Vagina (tissue), 2 donors: ENCODE measurements around the gene RASAL3. TPM values are rescaled to one million over a fixed set of nuclear protein-coding genes. Genes with fewer than 3 reads are reported as not detected.
A peak's percentile ranks its signal among the peaks of the same experiment; 100 is the strongest.
"Not testable (repeated sequence)": the region's sequence is repeated elsewhere in the genome, so short reads cannot be mapped to it uniquely, and the experiment has no call there.

Experiments
- DNase-seq, 2 donors: peaks; one replicate each; pipeline ENCODE4 v3.0.0-alpha.2; 2017; ENCODE audit errors: extremely low spot score in 2 of 2
- H3K27ac ChIP-seq: fragments of 200-600 bp; sonication (generic); one replicate; pipeline ENCODE4 v1.5.1; 2019
- H3K27me3 ChIP-seq: fragments of 200-600 bp; sonication (generic); one replicate; pipeline ENCODE4 v1.5.1; 2019
- H3K36me3 ChIP-seq, 2 donors: fragments of 200-600 bp; sonication (generic); one replicate each; pipeline ENCODE4 v1.5.1; 2017 to 2019
- H3K4me1 ChIP-seq: fragments of 200-600 bp; sonication (generic); one replicate; pipeline ENCODE4 v1.5.1; 2019
- H3K4me3 ChIP-seq, 2 donors: fragments of 200-600 bp; sonication (generic); 1 replicate in 1 of 2; 2 replicates in 1 of 2; pipeline ENCODE4 v1.5.1; 2016 to 2019
- H3K9me3 ChIP-seq: fragments of 200-600 bp; sonication (generic); one replicate; pipeline ENCODE4 v1.5.1; 2019
- POLR2A ChIP-seq, 2 donors: fragments of 450-650 bp; IDR thresholded peaks; one replicate each; pipeline ENCODE4 v1.6.1; 2017; ENCODE audit warnings: antibody characterized with exemption in 2 of 2, mild to moderate bottlenecking in 2 of 2, moderate library complexity in 2 of 2
- POLR2AphosphoS5 ChIP-seq, 2 donors: sonication (generic); formaldehyde crosslinking; IDR thresholded peaks; one replicate each; pipeline ENCODE4 v1.9.0; 2017; ENCODE audit warnings: antibody characterized with exemption in 2 of 2, mild to moderate bottlenecking in 2 of 2, low read depth in 1 of 2; ENCODE audit not compliant: insufficient read depth in 1 of 2
- intact Hi-C: fragments of 100-400 bp; cut with DNase I; formaldehyde crosslinking; loops from one replicate; pipeline ENCODE4 v1.15.1; 2023
- total RNA-seq: library from RNA; depleted of rRNA; stranded (reverse); fragments of >200 nt; gene quantifications from one replicate; pipeline ENCODE4 v1.2.3, GENCODE V29; 2016
- TF ChIP-seq, protein P1 (sequence below), 3 experiments: fragments of 450-650 bp in 2 of 3; fragments of 200-600 bp in 1 of 3; sonication (generic) in 1 of 3; IDR thresholded peaks; one replicate each; pipeline ENCODE4 v1.5.1; 2017 to 2019; ENCODE audit warnings: antibody characterized with exemption in 3 of 3, mild to moderate bottlenecking in 2 of 3, moderate library complexity in 2 of 3

Gene RASAL3
- total RNA-seq, 1 donor from 2014 or later = 7.9 TPM

- no peaks in the 10 kb centered on the region for H3K9me3 ChIP-seq
- H3K27me3 ChIP-seq = no peaks in the 10 kb centered on the region
- H3K4me3 ChIP-seq = no peak overlapping the region
- no peaks in the 10 kb centered on the region for H3K36me3 ChIP-seq
- no peak overlapping the region for H3K27ac ChIP-seq
- DNase-seq = no peak
- no peaks in the 10 kb centered on the region for H3K4me1 ChIP-seq
- no peak for TF ChIP-seq POLR2A (IDR thresholded peaks at IDR 0.05)
- TF ChIP-seq, protein P1, sequence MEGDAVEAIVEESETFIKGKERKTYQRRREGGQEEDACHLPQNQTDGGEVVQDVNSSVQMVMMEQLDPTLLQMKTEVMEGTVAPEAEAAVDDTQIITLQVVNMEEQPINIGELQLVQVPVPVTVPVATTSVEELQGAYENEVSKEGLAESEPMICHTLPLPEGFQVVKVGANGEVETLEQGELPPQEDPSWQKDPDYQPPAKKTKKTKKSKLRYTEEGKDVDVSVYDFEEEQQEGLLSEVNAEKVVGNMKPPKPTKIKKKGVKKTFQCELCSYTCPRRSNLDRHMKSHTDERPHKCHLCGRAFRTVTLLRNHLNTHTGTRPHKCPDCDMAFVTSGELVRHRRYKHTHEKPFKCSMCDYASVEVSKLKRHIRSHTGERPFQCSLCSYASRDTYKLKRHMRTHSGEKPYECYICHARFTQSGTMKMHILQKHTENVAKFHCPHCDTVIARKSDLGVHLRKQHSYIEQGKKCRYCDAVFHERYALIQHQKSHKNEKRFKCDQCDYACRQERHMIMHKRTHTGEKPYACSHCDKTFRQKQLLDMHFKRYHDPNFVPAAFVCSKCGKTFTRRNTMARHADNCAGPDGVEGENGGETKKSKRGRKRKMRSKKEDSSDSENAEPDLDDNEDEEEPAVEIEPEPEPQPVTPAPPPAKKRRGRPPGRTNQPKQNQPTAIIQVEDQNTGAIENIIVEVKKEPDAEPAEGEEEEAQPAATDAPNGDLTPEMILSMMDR (IDR thresholded peaks at IDR 0.05) = no peak
- no peak for TF ChIP-seq POLR2AphosphoS5 (IDR thresholded peaks at IDR 0.05; ENCODE audit: insufficient read depth in 1 of 2, low read depth in 1 of 2)
- intact Hi-C loops = no loop called here
These were observed 30.8 kb upstream of the RASAL3 start for GRCh38 chr19:15495151-15495550.

- H3K36me3 ChIP-seq = no peaks in the 10 kb centered on the region
- no peaks in the 10 kb centered on the region for H3K9me3 ChIP-seq
- no peak for DNase-seq
- peaks cover 7% of the 10 kb centered on the region for H3K4me1 ChIP-seq
- H3K27ac ChIP-seq = peak overlapping the region; percentile 27
- H3K4me3 ChIP-seq = no peak overlapping the region
- H3K27me3 ChIP-seq = no peaks in the 10 kb centered on the region
- intact Hi-C loops = no loop called here
- TF ChIP-seq POLR2A (IDR thresholded peaks at IDR 0.05) = no peak
- TF ChIP-seq, protein P1 (IDR thresholded peaks at IDR 0.05) = no peak
- peak in 1 of 2 donors; percentile 42 for TF ChIP-seq POLR2AphosphoS5 (IDR thresholded peaks at IDR 0.05; ENCODE audit: insufficient read depth in 1 of 2, low read depth in 1 of 2)
These were observed 24.3 kb upstream of the RASAL3 start for GRCh38 chr19:15488489-15489226.

- TF ChIP-seq, protein P1 (IDR thresholded peaks at IDR 0.05) = no peak
- no peak for TF ChIP-seq POLR2AphosphoS5 (IDR thresholded peaks at IDR 0.05; ENCODE audit: insufficient read depth in 1 of 2, low read depth in 1 of 2)
- no peak for TF ChIP-seq POLR2A (IDR thresholded peaks at IDR 0.05)
- Histone ChIP-seq H3K4me3 (no peak overlapping the region), H3K36me3 (no peaks in the 10 kb centered on the region), H3K27me3 (no peaks in the 10 kb centered on the region), H3K9me3 (no peaks in the 10 kb centered on the region), H3K4me1 (peaks cover 7% of the 10 kb centered on the region), H3K27ac (no peak overlapping the region)
- intact Hi-C loops = no loop called here
- no peak for DNase-seq
These were observed 22.7 kb upstream of the RASAL3 start for GRCh38 chr19:15487038-15487437.

- DNase-seq, H3K4me3 ChIP-seq, intact Hi-C loops, H3K4me1 ChIP-seq, H3K36me3 ChIP-seq, H3K27me3 ChIP-seq, H3K9me3 ChIP-seq, H3K27ac ChIP-seq: not testable (repeated sequence)
These were observed 21.4 kb upstream of the RASAL3 start for GRCh38 chr19:15485768-15486167.

DNA sequence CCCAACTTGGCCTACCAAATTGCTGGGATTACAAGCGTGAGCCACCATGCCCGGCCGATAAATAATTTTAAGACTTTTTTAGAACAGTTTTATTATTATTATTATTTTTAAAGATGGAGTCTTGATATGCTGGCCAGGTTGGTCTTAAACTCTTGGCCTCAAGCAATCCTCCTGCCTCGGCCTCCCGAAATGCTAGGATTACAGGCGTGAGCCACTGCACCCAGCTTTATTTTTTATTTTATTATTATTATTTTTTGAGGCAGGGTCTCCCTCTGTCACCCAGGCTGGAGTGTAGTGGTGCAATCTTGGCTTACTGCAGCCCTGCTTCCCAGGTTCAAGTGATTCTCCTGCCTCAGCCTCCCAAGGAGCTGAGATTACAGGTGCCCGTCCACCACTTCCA, 16.7 kb upstream of the RASAL3 start:
- intact Hi-C loops, H3K4me1 ChIP-seq, H3K27ac ChIP-seq, DNase-seq, H3K9me3 ChIP-seq, H3K4me3 ChIP-seq, H3K27me3 ChIP-seq, H3K36me3 ChIP-seq: not testable (repeated sequence)

GRCh38 chr19:15479391-15480345, 15.3 kb upstream of the RASAL3 start, which contains the start of gene PGLYRP2:
Gene PGLYRP2, minus strand, starts transcription at chr19:15479501. Its CDS starts 130 bp downstream, at chr19:15479371.
- no peak for DNase-seq
- Histone ChIP-seq H3K27me3 (no peaks in the 10 kb centered on the region), H3K27ac (no peak within 1 kb of the TSS), H3K4me1 (no peaks in the 10 kb centered on the region), H3K9me3 (no peaks in the 10 kb centered on the region), H3K36me3 (no peaks in the 10 kb centered on the region), H3K4me3 (no peak within 1 kb of the TSS)
- TF ChIP-seq, protein P1 (IDR thresholded peaks at IDR 0.05) = peak in 2 of 3 experiments; percentile 22 to 28
- TF ChIP-seq POLR2AphosphoS5 (IDR thresholded peaks at IDR 0.05; ENCODE audit: insufficient read depth in 1 of 2, low read depth in 1 of 2) (no peak), POLR2A (IDR thresholded peaks at IDR 0.05) (no peak)
- intact Hi-C loops = no loop called here
